HG02884 (cell line): ENCODE results near the gene RHBDL1.

Experiments
- ATAC-seq: cut with Tn5 transposase; IDR thresholded peaks from one replicate; pipeline ENCODE4 v1.9.1; 2021; ENCODE audit warnings: mild to moderate bottlenecking, moderate library complexity; ENCODE audit not compliant: unreplicated experiment

The RHBDL1 gene

DNA sequence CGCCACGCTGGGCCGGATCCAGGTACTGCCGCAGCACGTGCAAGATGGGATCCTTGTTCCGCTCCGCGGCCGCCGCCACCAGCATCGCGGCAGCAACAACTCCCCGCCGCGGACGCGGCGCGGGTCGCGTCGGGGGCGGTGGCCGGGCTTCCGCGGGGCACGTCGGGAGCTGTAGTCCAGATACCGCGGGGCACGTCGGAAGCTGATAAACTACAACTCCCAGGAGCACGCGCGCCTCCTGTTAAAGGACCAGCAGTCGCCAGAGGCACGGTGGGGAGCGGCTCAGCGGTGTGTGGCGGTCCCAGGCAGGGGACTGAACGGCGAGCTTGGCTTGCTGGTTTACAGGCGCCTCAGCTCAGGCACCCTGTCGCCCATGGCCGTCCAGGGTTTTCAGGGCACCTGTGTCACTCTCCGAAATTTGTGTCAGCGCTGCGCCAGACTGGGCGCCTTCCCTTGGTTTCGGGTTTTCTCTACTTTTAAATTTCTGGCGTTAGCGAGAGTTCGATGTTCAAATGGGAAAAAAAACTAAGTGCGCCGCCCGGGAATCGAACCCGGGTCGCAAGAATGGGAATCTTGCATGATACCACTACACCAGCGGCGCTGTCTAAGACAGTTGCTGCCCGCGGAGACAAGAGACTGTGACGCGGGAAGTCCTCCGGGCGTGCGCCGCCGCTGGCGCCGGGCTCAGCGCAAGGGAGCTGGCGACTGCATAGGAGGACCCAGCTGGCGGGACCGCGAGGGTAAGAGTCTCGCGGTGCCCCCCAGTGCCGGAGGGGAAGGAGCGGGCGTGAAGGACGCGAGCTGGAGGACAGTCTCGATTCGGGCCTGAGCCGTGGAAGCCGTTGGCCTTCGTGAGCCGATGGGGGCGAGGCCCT is 39.0 kb upstream of the RHBDL1 start, which contains the start of gene METTL26:
Gene METTL26, minus strand, starts transcription at position 100 of the 875 bp plus-strand sequence. Its CDS starts 15 bp downstream, at position 85.
- peak; percentile 56 for ATAC-seq

DNA sequence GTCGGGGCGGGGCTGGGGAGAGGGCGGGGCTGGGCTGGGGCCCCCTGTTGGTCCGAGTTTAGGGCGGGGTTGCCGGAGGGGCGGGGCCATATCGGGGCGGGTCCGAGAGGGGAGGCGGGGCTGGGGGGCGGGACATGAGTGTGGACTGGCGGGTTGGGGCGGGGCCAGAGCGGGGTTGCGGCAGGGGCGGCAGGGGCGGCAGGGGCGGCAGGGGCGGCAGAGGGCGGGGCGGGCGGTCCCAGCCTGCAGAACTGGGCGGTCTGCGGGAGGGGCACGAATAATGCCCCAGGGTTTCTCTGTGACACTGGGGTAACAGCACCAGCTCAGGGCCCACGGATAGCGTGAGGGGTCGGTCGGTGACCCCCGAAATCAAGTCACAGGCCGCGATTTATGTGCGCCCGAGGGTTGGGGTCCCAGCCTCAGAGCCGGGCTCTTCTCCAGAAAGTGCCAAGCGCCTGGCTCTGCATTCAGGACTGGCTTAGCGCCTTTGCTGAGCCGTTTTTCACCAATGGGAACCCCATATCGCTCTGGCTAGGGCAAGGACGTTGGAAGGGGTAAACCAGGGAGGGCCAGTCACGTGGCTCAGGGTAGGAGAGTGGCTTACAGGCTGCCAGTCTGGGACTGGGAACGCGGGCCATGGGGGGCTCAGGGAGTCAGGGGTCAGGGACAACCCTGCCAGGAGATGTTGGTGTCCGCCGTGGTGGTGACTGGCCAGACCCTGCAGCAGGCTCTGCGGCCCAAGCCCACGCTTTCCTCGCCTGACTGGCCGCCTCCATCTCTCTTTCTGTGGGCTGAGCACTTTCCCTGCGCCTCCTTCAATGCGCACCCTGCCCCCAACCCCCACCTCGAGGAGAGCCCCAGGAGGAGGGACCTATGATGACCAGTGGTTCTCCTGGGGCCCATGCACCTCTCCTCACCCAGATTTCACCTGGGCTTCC is 38.1 kb upstream of the RHBDL1 start:
- ATAC-seq, result no peak

DNA sequence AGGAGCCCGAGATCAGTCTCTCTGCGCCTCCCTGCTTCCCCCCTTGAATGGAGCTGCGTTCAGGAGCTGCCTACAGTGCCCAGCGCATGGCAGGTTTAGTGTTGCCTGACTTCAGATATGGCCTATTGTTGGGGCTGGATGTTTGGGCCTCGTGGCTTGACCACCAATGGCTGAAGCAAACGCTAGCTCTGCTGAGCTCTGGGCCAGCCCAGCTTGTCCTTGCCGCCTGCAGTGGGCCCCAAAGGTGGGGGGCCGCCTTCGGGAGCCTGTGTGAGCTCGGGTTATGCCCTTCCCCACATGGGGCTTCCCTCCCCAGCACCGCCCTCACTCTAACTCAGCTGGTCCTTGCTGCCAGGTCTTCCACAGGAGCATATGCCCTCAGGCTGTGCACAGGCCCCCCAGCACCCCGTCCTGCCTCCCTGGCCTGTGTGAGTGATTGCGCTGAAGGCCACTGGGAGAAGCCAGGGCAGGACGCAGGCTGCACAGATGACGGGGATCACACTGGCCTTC is 37.4 kb upstream of the RHBDL1 start:
- ATAC-seq, result no peak

DNA sequence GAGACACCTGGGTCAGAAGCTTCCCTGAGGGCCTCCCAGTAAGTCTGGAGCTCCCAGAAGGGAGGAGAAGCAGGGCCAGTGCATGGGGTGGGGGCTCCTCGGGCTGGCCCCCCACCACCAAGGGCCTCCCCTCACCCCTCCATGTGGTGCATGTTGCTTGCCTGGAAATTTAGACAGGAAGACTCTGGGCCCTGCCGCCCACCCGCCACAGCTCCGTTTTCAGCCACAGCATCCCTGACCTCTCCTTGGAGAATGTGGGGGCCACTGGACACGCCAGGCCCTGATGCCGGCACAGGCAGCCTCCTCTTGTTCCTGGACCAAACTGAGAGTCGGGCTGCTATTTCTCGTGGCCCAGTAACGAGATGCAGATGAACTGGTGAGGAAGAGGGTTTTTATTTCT is 36.6 kb upstream of the RHBDL1 start:
- no peak for ATAC-seq

DNA sequence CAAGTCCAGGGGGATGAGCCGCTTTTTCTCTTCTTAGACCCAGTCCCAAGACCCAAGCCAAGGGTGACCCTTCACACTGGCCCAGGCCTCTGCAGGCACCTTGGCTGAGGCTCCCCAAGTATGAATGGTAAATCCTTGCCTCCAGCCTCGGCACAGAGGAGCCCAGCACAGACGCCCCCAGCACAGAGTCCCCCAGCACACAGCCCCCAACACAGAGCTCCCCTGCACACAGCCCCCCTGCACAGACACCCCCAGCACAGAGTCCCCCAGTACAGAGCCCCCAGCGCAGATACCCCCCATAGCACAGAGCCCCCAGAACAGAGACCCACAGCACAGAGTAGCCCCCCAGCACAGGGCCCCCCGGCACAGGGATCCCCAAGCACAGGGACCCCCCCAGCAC is 34.9 kb upstream of the RHBDL1 start:
- no peak for ATAC-seq

DNA sequence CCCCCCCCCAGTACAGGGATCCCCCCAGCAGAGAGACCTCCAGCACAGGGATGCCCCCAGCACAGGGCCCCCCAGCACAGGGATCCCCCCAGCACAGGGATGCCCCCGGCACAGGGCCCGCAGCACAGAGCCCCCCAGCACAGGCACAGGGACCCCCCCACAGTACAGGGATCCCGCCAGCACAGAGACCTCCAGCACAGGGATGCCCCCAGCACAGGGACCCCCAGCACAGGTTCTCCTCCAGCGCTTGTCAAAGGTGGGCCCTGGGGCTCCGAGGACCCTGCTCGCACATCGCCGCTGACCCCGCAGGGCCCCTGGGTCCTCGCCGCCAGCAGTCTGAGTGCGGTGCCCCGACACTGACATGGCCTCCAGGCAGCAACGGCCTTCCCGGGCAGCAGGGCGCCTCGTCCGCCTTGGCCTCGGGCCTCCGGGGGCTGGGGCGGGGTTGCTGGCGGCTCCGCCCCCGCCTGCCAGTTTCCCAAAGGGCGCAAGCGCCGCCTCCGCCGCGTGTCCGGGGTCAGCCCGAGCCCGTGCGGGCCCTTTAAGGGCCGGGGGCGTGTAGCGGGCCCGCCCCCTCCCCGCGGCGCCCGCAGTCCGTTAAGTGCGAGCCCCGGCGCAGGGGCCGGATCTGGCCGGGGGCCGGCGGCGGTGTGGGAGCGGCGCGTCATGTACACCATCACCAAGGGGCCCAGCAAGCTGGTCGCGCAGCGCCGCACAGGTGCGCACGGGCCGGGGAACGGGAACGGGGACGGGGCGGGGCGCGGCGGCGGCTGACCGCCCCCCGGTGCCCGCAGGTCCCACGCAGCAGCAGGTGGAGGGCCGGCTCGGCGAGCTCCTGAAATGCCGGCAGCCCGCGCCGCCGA is 33.9 kb upstream of the RHBDL1 start, which contains the start of gene MCRIP2:
Gene MCRIP2, plus strand, starts transcription at position 503 of the 863 bp plus-strand sequence. Its CDS starts 164 bp downstream, at position 667.
- peak; percentile 48 for ATAC-seq

DNA sequence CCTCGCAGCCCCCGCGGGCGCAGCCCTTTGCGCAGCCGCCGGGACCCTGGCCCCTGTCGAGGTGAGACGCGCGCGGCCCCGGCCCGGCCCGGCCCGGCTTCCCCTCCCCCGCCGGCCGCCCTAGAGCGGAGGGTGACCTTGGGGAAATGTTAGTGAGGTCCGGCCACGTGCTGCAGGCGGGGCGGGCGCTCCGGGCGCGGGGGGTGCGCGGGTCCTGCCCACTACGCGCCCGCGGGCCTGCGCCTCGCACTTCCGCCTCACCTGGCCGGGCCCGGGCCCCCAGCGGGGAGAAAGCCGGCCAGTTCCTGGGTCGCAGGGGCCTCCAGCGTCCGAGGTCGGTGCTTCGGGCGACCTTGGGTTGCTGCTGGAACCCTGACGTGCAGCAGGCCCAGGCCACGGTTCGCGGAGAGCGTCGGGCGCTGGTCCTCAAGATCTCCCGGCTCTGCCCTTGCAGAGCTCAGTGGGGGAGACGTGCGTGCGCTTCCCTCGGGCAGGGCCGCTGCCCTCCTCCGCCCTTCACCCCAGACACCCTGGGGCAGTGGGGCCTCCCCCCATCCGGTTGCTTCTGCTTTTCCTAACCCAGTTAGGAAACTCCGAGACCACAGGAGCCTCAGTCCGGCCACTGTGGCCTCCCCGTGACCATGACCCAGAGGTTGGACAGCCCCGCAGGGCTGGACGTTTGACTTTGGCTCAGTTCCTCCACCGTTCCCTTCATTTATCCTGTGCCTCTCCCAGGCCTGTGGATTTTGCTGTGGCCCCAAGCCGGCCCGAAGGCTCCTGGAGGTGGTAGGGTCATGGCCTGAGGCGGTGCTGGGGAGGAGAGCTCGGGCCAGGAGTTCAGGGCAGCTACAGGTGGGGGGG is 33.1 kb upstream of the RHBDL1 start:
- ATAC-seq, result peak; percentile 39

DNA sequence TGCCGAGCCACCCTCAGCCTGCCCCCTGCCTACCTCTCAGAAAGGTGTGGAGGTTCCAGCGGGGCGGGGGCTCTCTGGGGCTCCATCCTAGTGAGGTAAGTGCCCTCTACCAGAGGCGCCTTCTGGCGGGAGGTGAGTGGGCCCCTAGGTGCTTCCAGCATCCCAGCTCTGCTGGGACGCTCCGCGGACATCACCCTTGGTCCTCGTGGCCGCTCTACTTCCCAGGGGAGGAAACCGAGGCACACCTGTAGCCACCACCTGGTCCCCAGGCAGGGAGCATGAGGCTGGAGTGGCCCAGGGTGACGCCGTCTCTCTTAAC is 32.5 kb upstream of the RHBDL1 start:
- ATAC-seq, result no peak

DNA sequence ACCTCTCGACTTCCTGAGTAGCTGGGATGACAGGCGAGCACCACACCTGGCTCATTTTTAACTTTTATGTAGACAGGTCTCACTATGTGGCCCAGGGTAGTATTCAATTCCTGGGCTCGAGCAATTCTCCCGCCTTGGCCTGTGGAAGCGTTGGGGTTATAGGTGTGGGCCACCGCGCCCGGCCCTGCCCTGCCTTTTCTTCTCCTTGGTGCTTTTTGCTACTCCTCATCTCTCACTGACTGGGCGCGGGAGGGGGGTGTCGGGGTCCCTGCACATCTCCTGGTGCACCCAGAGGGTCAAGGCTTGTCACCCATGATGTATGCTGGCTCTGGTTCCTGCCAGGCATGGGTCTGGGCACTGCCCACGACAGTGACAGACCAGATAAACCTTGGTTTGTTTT is 30.9 kb upstream of the RHBDL1 start:
- no peak for ATAC-seq

DNA sequence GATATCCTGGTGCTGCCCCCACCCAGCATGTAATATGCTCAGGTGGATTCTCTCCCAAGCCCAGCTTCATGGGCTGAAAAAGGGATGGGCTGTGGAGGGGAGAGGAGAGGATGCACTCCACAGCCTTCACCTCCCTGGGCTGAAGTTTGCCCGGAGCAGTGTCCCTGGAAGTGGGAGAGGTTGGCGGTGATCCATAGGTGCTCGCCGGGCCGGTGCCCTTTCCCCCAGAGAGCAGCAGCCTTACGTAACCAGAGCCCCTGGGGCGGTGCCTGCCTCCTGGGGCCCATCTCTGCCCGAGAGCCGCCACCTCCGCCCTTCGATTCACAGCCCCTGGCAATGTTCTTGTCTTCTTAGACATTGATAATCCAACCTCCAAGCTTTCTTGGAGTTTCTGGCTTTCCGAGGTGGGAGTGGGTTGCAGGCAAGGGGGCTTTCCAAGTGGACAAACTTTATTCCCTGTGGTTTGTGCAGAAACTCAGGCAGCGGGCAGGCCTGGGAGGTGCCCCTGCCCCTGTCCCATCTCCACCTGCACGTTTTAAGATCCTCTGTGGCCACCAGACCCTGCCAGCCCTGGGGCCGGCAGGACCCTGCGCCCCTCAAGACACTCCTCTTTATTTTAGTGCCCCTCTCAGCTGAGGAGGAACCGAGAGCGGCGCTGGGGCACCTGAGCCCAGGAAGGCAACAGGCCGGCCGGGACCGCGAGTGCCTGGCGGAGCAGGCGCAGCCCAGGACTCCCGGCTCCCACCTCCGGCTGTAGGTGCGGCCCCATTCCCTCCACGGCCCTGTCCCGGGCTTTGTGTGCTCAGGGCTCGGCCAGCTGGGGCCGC is 29.4 kb upstream of the RHBDL1 start:
- no peak for ATAC-seq

DNA sequence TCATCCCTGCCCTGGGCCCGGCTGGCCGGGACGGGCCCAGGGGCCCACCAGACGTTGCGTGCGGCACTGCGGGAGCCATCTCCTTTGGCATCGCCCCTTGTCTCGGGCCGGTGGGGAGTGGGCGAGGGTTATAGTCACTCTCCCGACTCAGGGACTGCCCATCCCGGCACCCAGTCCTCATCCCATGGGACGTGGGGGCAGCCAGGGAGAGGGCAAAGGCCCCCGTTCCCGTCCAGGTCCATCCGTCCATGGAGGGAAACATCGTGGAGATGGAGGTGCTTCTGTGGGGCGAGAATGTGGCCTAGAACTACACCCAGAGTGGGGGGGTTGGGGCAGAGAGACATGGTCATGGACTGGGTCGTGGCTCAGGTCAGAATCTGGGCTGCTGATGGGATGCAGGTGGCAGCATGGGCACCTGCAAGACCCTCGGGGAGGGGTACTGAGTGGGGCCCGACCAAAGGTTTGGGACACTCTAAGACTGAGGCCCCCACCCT is 28.7 kb upstream of the RHBDL1 start:
- ATAC-seq, result no peak

DNA sequence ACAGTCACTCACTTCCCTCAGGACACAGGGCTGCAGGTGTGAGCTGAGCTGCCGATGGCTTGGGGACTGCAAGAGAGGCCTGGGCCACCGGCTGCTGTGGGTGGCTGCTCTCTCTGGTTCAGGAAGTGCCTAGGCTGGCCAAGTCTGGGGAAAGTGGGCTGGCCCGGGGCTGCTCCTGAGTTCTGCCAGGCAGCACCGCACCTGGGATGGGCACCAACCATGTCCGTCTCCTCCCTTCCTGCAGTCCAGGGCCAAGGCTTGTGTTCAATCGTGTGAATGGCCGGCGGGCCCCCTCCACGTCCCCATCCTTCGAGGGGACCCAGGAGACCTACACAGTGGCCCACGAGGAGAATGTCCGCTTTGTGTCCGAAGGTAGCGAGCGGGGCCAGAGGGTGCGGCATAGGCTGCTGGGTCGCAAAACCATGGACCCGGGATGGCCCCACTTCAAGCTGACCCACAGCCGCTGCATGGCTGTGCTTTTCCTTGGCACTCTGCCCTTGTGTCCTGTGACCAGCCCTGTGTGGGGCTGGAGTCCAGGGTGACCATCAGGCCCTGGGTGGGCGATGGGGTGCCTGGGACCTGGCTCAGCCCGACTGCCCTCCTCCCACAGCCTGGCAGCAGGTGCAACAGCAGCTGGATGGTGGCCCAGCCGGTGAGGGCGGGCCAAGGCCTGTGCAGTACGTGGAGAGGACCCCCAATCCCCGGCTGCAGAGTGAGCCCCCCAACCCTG is 28.1 kb upstream of the RHBDL1 start:
- no peak for ATAC-seq

DNA sequence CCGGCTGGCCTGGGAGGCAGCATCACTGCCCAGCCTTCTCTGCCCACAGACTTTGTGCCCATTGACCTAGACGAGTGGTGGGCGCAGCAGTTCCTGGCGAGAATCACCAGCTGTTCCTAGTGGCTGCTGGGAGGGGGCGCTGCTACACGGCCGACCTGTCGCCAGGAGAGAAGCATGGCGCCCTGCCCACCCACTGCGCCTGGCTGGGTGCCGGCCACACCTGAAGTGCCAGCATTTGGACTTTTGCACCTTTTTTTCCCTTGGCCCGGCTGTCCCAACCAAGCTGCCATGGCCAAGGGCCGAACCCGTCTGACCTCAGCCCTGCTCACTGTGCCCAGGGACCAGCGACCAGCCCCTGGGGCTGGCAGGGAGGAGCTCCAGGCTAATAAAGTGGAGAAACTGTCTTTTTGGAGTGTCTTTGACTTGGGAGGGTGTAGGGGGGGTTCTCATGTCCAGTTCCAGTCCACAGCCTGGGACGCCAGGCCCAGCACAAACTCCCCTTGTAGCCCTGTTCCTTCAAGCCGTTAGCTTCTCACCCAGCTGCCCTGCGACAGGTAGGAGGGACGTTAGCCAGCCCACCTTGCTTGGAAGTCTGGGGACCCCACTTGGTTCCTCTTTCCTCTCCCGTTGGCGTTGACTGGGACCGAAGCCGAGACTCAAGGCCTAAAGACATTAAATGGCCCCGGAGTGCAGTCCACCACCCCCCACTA is 27.2 kb upstream of the RHBDL1 start:
- ATAC-seq, result no peak

DNA sequence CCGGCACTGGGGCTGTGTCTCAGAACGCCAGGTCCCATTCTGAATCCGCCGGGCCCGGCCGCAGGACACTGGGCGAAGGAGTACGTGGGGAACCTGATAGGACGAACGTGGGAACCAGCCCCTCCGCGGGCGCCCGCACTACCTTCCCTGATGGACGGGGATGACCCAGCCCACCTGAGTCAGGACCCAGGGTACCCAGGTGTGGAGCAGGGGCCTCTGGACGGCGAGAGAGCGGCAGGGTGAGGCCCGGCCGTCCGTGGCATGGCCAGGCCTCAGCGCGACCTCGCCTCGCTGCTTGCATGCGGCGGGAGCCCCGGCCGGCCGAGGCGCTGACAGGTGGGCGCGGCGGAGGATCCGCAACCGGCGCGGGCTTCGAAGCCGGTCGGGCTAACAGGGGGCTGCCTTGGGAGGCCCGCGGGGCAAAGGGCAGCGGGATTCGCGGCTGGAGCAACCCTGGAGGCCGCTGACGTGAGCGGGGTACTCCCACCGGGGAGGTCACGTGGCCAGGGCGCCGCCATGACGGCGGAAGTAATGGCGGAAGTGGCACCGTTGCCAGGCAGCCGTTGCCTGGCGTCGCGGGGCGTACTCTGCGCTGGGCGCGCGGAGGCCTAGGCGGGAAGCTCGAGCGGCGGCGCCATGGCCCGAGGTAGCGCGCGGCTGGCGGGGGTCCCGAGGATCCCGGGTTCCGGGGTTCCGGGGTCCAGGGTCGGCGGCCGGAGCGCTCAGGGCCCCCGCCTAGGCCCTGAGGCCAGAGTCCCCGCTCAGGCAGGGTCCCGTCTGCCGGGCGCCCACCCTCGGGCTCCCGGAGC is 26.5 kb upstream of the RHBDL1 start, which contains the start of gene WDR90:
Gene WDR90, plus strand, starts transcription at position 585 of the 809 bp plus-strand sequence. Its CDS starts 52 bp downstream, at position 637.
- peak; percentile 67 for ATAC-seq

DNA sequence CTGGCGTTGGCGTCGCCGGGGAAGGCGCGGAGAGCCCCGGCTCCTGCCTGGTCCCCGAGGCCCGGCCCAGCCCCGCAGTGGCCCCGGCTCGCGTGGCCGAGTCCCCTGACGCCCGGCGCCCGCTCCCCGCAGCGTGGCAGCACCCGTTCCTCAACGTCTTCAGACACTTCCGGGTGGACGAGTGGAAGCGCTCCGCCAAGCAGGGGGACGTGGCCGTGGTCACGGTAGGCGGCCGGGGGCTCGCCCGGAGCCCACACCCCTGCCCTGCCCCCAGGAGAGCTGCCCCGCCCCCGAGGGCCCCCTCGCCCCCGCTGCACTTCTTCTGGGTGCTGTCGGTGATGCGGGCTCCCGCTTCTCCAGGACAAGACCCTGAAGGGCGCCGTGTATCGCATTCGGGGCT is 25.8 kb upstream of the RHBDL1 start:
- peak; percentile 16 for ATAC-seq

DNA sequence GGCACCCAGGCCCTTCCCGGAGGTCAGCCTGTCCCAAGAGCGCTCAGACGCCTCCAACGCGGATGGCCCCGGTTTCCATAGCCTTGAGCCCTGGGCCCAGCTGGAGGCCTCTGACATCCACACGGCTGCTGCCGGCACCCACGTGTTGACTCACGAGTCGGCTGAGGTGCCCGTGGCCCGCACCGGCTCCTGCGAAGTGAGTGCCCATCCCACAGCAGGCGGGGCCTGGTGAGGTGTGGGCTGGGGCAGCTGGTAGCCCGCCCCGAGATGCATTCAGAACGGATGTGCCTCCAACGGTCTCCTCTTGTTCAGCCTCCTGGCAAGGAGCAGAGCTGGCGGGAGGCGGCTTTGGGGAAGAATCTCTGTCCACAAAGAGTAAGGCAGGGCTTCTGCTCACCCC is 23.6 kb upstream of the RHBDL1 start:
- ATAC-seq, result no peak
